HL-60 (cell line): ENCODE data around the gene MAPK7.

Source experiments
- DNase-seq, 2 experiments: peaks; one replicate each; pipeline ENCODE4 v3.0.0-alpha.2; 2010 to 2020; ENCODE audit warnings: low read depth in 1 of 2, low spot score in 1 of 2
- H3K27ac ChIP-seq: fragments of 250-450 bp; sonication (Bioruptor Pico); replicated peaks from 2 replicates; pipeline ENCODE4 v1.5.1; 2020; ENCODE audit warnings: mild to moderate bottlenecking, moderate library complexity
- H3K27me3 ChIP-seq: fragments of 250-450 bp; sonication (Bioruptor Pico); 2 replicates; pipeline ENCODE4 v1.5.1; 2021; ENCODE audit warnings: mild to moderate bottlenecking, moderate library complexity; ENCODE audit not compliant: insufficient read depth, poor library complexity, severe bottlenecking
- H3K4me3 ChIP-seq: replicated peaks from 2 replicates; pipeline ENCODE4 v1.5.1; 2011; ENCODE audit warnings: mild to moderate bottlenecking, control low read depth, low read length; ENCODE audit not compliant: insufficient read depth
- GABPA ChIP-seq: IDR thresholded peaks from 2 replicates; pipeline ENCODE4 v1.6.1; 2012; ENCODE audit warnings: low read depth
- POLR2AphosphoS5 ChIP-seq: IDR thresholded peaks from 2 replicates; pipeline ENCODE4 v1.6.1; 2012; ENCODE audit warnings: low read depth
- SPI1 ChIP-seq: IDR thresholded peaks from 2 replicates; pipeline ENCODE4 v1.6.1; 2012; ENCODE audit warnings: low read depth, mild to moderate bottlenecking, borderline replicate concordance
- TF ChIP-seq, protein P1 (sequence below): IDR thresholded peaks from one replicate; pipeline ENCODE4 v1.5.1; 2011; ENCODE audit warnings: low read length, control low read depth, inconsistent platforms; ENCODE audit not compliant: insufficient read depth
- TF ChIP-seq, protein P2 (sequence below): IDR thresholded peaks from 2 replicates; pipeline ENCODE4 v1.6.1; 2012; ENCODE audit warnings: low read depth; ENCODE audit not compliant: insufficient replicate concordance

MAPK7 gene

DNA sequence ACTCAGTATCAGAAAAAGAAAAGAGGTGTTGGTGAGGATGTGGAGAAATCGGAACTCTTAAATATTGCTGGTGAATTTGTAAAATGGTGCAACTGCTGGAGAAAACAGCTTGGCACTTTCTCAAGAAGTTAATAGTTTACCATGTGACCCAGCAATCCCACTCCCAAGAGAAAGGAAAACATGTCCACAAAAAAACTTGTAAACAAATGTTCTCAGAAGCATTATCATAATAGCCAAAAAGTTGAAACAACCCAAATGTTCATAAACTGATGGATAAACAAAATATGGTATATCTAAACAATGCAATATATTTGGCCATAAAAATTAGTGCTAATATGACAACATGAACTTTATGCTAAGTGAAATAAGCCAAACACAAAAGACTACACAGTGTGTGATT lies 2.6 kb upstream of the MAPK7 start:
- Histone ChIP-seq H3K27me3 (no peaks in the 10 kb centered on the region), H3K27ac (no peak overlapping the region), H3K4me3 (no peak overlapping the region)
- DNase-seq, result no peak
- TF ChIP-seq, protein P1, sequence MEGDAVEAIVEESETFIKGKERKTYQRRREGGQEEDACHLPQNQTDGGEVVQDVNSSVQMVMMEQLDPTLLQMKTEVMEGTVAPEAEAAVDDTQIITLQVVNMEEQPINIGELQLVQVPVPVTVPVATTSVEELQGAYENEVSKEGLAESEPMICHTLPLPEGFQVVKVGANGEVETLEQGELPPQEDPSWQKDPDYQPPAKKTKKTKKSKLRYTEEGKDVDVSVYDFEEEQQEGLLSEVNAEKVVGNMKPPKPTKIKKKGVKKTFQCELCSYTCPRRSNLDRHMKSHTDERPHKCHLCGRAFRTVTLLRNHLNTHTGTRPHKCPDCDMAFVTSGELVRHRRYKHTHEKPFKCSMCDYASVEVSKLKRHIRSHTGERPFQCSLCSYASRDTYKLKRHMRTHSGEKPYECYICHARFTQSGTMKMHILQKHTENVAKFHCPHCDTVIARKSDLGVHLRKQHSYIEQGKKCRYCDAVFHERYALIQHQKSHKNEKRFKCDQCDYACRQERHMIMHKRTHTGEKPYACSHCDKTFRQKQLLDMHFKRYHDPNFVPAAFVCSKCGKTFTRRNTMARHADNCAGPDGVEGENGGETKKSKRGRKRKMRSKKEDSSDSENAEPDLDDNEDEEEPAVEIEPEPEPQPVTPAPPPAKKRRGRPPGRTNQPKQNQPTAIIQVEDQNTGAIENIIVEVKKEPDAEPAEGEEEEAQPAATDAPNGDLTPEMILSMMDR, result no peak
- no peak for TF ChIP-seq GABPA
- TF ChIP-seq, protein P2, sequence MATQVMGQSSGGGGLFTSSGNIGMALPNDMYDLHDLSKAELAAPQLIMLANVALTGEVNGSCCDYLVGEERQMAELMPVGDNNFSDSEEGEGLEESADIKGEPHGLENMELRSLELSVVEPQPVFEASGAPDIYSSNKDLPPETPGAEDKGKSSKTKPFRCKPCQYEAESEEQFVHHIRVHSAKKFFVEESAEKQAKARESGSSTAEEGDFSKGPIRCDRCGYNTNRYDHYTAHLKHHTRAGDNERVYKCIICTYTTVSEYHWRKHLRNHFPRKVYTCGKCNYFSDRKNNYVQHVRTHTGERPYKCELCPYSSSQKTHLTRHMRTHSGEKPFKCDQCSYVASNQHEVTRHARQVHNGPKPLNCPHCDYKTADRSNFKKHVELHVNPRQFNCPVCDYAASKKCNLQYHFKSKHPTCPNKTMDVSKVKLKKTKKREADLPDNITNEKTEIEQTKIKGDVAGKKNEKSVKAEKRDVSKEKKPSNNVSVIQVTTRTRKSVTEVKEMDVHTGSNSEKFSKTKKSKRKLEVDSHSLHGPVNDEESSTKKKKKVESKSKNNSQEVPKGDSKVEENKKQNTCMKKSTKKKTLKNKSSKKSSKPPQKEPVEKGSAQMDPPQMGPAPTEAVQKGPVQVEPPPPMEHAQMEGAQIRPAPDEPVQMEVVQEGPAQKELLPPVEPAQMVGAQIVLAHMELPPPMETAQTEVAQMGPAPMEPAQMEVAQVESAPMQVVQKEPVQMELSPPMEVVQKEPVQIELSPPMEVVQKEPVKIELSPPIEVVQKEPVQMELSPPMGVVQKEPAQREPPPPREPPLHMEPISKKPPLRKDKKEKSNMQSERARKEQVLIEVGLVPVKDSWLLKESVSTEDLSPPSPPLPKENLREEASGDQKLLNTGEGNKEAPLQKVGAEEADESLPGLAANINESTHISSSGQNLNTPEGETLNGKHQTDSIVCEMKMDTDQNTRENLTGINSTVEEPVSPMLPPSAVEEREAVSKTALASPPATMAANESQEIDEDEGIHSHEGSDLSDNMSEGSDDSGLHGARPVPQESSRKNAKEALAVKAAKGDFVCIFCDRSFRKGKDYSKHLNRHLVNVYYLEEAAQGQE, result no peak
- no peak for TF ChIP-seq POLR2AphosphoS5
- no peak for TF ChIP-seq SPI1

DNA sequence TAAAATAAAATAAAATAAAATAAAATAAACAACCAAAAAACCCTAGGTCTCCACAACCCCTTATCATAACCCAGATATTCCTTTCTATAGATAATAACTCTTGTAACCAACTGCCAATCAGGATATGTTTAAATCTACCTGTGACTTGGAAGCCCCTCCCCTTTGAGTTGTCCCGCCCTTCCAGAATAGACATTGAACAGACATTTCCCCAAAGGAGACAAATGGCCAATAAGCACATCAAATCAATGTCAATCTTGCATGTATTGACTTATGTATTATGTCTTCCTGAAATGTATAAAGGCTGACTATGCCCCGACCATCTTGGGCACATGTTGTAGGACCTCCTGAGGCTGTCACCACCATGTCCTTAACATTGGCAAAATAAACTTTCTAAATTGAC lies 1.5 kb upstream of the MAPK7 start:
- TF ChIP-seq GABPA (no peak), SPI1 (no peak), POLR2AphosphoS5 (no peak)
- TF ChIP-seq, protein P2, result no peak
- TF ChIP-seq, protein P1, result no peak
- H3K4me3 ChIP-seq, result peak overlapping the region; percentile 63
- no peak for DNase-seq
- no peak overlapping the region for H3K27ac ChIP-seq
- no peaks in the 10 kb centered on the region for H3K27me3 ChIP-seq

DNA sequence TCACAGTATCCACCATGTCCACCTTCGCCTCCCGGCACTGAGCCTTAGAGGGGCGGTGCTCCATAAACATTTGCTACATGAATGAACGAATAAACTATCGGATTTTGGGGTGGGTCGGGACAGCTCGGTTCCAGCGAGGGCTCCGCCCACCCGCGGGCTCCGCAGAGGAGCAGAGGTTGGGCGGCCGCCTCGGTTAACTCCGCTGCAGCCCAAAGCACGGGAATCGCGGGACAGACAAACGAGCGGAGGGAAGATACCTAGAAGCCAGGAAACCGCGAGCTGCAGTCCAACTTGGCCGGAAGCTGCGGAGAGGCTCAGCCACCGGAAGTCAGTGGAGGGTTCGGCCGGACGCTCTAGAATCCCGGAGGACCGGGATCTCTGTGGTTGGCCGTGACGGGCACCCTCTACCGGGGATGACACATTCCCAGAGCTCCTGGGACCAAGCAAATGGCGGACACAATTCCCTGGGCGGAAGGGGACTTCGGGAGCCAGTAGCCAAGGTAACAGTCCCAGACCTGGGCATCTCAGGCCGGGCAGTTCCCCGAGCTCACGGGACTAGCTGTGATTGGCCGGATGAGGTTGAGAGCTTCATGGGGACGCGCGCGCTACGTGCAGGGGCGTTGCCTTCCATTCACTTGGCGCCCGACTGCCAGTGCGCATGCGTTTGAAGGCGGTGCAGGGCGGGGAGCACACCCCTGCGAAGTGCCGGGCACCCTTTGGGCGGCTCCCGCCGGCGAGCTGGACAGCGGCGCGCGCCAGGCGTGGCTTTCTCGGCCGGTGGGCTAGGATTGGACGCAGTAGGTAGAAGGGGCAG lies 489 bp upstream of the MAPK7 start:
- peak overlapping the region; percentile 63 for H3K4me3 ChIP-seq
- no peaks in the 10 kb centered on the region for H3K27me3 ChIP-seq
- TF ChIP-seq POLR2AphosphoS5 (peak; percentile 47; the same call in 1 of the 2 replicates), SPI1 (no peak), GABPA (peak; percentile 84)
- TF ChIP-seq, protein P2, result peak; percentile 87
- TF ChIP-seq, protein P1, result no peak
- peak; percentile 88 to 92 for DNase-seq
- peak overlapping the region; percentile 87 for H3K27ac ChIP-seq
